DMS79 treated with DMSO at 0.1 percent for 48 hours (cell line): ENCODE results near the gene MYL9.

ENCODE experiments used
- DNase-seq: peaks from one replicate; lab custom pipeline; 2025; lab: John Stamatoyannopoulos, UW

MYL9 gene

DNA sequence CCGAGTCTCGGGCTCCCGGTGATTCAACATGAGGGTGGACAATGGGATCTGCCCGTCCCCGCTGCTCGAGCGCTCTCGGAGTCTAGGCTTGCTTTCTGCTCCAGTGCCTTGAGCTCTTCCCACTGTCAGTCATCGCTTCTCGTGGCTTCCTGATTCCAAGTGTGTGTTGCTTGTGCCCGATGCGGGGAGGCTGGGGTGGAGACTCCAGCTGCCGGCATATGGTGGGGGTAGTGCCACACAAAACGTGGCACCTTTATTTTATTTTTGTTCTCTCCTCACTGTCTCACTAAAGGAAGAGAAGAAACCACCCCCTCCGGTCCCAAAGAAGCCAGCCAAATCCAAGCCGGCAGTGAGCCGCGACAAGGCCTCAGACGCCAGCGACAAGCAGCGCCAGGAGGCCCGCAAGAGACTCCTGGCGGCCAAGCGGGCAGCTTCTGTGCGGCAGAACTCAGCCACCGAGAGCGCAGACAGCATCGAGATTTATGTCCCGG lies 14.8 kb upstream of the MYL9 start:
- DNase-seq = no peak

- DNase-seq = no peak
Measured at GRCh38 chr20:36527331-36528125, 13.8 kb upstream of the MYL9 start.

DNA sequence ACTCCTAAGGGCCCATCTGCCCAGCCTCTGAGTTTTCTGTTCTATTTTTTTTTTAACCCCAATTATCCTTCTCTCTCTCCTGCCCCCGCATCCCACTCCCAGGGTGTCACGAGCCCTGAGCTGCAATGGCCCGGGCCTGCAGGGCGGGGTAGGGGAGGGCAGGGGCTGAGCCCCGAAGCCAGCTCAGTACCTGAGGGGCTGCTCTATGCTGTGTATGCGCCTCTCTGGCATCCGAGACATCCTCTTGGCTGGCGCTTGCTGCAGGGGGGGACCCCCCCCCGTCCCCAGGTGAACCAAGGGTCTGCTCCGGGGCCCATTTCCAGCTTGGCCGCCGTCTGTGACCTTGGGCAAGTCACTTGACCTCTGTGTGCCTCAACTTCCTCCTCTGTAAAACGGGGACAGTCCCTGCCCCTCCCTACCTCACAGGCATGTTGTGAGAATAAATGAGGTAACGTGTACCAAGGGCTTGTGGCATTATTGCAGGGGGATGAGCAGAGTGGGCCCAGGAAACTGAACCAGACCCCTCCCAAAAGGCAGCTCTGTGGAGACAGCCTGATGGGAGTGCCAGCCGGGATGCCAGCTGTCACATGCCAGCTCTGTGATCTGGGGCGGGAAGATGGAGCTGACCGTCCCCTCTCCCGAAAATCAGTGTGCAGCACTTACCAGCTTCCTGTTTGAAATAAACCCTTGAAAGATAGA lies 13.0 kb upstream of the MYL9 start:
- DNase-seq = no peak

GRCh38 chr20:36528875-36529417 lies 12.4 kb upstream of the MYL9 start:
- DNase-seq = no peak

DNA sequence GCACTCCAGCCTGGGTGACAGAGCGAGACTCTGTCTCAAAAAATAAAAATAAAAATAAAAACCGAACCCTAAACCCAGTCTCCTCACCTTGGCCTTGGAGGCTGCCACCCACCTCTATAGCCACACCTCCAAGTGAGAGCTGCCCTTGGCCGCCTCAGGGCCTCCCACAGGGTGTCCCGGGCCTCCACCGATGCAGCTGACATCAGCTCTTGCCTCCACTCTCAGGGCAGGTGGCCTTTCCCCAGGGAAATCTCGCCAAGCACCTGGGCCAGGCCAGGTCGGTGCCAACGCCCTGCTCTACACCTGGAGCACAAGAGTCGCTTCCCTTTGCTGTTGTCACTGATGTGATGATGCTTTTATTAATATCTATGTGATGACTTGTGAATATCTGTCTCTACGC lies 8.9 kb upstream of the MYL9 start:
- peak; percentile 12 for DNase-seq

GRCh38 chr20:36532822-36533221 lies 8.5 kb upstream of the MYL9 start:
- DNase-seq = no peak

DNA sequence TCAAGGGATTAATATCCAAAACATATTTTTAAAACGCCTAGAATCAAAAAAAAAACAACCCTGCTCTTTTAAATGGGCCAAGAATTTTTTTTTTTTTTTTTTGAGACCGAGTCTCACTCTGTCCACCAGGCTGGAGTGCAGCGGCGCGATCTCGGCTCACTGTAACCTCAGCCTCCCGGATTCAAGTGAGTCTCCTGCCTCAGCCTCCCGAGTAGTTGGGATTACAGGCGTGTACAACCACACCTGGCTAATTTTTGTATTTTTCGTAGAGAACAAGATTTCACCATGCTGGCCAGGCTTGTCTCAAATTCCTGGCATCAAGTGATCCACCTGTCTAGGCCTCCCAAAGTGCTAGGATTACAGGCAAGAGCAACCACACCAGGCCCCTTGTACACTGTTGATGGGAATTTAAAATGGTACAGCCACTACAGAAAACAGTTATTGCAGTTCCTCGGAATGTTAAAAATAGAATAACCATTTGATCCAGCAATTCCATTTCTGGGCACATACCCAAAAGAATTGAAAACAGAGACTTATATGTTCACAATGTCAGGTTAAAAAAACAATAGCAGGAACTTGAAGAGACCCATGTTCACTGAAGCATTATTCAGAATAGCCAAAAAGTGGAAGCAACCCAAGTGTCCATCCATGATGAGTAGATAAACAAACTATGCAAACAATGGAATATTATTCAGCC lies 3.1 kb upstream of the MYL9 start:
- no peak for DNase-seq

DNA sequence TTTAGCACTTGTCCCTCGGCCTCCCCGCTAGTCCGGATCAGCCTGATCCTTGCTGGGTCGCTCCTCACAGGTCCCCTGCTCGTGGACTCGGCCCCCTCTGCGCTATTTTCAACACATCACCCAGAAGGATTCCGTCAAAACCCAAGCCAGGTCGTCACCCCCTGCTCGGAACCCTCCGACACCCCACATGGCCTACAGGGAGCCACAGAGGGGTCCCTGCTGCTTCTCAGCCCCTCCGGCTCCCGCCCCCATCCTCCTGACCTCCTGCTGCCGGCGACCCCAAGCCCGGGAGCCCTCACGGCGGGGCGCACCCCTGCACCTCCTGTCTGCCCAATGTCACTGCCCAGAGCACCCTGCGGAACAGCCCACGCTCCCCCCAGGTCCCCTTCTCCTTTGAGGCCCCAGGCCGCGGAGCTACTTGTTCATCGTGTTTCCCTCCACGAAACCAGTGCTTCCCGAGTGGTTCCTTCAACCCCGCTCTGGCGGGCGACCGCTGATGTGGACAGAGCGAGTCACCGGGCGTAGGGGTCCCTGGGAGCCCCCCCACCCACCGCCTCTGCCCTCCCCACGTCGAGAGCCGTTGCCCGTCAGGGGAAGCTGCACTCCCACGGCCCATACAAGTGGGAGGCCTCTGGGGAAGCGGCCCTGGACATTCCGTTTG lies 638 bp upstream of the MYL9 start:
- no peak for DNase-seq

DNA sequence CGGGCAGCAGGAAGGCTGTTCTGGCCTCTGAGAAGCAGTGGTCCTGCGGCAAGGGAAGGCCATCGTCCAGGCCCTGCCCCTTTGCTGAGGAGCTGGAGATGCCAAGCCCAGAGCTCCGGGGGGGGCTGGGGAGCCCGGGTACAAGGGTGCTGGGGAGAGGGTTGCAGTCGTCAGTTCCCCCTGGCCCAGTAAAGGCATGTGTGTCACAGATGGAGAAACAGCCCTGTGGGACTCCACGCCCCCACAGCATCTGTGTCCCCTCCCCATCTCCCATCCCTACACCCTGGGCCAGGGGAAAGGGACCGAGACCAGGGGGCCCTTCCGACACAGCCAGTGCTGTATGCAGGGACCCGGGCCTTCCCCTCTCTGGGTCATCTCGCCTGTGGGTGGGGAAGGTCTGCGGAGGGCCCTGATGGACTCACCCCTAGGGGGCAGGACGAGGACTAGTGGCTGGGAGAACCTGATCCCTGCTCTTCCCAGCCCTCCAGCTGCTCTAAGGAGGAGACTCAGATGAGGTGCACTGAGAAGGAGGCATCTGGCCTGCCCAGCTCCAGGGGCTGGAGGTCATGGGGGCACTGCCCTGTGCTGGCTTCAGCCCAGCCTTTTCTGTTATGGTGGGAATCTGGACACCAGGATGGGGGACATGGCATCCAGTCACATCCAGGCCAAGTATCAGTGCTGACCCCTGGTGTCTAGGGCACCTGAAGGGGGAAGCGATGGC lies 609 bp downstream of the MYL9 start:
- DNase-seq = no peak

DNA sequence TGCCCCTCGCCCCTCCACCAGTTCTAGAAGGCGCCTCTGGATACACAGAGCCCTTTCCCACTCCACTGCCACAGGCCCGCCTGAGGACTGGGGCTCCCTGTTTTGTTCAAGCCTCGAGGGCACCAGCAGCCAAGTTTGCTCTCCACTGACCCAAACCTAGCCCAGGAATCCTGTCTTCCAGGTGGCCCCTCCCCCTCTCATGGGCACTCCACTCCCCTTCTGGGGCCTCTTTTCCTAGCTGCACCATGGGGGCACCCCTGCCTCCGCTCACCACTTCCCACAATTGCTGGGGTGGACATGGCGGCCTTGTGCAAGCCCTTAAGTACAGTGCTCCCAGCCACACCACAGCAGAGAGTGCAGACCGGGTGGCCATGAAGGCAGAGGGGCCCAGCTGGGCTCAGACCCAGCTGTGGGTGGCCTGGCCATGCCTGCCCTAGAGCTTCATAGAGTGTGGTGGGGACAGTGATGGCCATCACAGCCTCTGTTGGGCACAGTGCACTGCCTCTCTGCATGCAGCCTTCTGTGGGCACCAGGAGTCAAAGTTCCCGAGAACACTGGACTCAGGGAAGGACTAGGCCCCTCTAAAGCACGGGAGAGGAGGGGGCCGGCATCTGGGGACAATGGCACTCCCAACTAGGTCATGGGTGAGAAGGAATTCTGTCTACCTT lies 1.3 kb downstream of the MYL9 start:
- DNase-seq = no peak

DNA sequence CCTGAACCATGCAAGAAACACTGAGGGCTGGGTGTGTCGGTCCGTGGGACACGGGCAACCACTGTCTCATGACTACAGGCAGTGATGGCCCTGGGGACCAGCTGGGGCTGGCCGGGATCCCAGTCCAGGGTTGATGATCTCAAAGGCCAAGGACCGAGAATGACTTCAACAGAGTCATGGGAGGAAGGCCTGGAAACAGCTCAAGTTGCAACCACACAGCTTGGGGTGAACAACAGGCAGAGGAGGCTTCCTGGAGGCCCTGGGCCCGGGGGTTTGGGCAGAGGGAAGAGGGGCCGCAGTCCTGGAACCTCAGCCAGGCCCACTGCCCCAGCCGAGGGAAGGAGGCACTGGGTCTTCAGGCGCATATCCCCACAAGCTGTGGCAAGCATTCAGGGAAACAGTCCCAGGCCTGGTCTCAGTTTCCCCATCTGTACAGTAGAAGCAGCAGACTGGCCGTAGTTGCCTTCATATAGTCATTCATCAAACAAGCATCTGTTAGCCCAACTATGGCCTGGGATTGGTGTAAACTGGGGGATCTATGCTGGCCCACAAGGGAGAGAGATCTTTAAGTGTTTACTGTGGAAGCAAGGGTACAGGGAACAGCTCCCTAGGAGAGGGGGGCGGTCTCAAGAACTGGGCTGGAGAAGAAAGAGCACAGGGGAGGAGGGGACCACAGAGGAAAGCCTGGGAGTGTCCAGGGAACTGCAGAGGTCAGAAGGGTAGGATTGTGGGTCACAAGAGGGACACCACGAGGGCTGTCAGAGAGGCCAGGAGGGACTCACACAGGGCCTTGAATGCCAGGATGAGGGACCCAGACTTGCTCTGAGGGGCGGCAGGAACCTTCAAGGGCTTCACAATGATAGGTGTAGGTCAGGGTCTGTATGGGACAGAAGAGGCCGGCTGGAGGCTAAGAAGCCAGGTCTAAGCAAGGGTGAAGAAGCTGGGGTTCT lies 2.1 kb downstream of the MYL9 start:
- DNase-seq = no peak

DNA sequence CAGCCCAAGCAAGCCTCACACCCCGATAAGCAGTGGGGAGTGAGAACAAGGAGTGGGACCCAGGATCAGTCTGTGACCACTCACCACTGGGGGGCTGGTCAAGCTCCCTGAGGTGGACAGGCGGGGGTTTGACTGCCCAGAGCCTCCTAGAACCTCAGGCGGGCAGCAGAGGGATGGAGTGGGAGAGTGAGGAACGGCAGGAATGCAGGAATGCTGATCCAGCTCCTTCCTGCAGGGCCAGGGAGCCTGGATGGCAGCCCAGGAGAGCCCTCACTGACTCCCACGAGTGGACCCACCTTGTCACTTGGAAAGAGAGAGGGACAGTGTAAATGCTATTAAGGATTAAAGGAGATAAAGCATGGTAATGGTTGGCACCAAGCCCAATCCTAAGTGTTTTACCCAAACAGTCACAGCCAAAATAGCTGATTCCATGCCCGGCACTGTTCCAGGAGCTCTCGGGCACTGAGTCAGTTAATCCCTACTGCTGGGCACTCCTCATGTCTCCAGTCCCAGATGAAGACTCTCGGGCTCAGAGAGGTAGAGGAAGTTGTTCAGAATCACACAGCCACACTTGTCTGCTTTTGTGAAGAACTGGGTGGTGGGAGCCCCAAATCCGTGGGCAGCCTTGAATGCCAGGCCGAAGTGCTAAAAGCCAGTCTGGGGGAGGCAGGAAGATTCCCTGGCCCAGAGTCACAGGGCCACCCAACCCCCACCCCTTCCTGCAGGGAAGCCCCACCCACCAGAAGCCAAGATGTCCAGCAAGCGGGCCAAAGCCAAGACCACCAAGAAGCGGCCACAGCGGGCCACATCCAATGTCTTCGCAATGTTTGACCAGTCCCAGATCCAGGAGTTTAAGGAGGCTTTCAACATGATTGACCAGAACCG lies 3.1 kb downstream of the MYL9 start:
- DNase-seq = peak; percentile 18

GRCh38 chr20:36546111-36546736 lies 4.9 kb downstream of the MYL9 start:
- no peak for DNase-seq

GRCh38 chr20:36547186-36548005 lies 6.1 kb downstream of the MYL9 start:
- no peak for DNase-seq

GRCh38 chr20:36548006-36548315 lies 6.6 kb downstream of the MYL9 start:
- DNase-seq = no peak

DNA sequence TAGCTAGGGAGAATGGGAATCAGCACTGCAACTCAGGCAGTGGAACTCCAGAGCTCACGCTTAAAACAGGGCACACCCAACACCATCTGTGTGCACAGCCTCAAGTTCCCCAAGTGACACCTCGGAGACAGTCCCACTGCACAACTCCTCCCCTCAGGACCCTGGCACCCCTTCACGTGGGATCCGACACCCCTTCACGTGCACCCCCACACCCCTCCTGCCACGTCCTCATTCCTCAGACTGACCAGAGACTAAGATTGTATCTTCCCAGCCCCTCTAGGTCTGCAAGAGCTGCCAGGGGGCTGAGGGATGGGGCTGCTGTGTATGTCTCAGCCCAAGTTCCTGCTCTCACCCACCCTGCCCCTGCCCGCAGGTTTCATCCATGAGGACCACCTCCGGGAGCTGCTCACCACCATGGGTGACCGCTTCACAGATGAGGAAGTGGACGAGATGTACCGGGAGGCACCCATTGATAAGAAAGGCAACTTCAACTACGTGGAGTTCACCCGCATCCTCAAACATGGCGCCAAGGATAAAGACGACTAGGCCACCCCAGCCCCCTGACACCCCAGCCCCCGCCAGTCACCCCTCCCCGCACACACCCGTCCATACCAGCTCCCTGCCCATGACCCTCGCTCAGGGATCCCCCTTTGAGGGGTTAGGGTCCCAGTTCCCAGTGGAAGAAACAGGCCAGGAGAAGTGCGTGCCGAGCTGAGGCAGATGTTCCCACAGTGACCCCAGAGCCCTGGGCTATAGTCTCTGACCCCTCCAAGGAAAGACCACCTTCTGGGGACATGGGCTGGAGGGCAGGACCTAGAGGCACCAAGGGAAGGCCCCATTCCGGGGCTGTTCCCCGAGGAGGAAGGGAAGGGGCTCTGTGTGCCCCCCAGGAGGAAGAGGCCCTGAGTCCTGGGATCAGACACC lies 7.6 kb downstream of the MYL9 start:
- no peak for DNase-seq

DNA sequence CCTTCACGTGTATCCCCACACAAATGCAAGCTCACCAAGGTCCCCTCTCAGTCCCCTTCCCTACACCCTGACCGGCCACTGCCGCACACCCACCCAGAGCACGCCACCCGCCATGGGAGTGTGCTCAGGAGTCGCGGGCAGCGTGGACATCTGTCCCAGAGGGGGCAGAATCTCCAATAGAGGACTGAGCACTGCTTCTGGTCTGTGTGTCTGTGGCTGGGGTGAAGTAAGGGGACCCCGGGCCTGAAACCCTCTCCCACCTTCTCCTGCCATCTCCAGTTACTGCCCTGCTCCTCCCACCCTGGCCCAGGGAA lies 8.3 kb downstream of the MYL9 start:
- DNase-seq = no peak
